ENCODE results near the gene SLC2A1. TPM values are rescaled to one million over a fixed set of nuclear protein-coding genes. Genes with fewer than 3 reads are reported as not detected.
A peak's percentile ranks its signal among the peaks of the same experiment; 100 is the strongest.

Gene SLC2A1
- total RNA-seq, 4 donors from 2014 or later, result 238 to 883 (median 448) TPM

GRCh38 chr1:42950116-42950481 lies 8.6 kb downstream of the SLC2A1 start:
- no peak for TF ChIP-seq CTCF (IDR thresholded peaks at IDR 0.05)
- no peak for TF ChIP-seq POLR2A (IDR thresholded peaks at IDR 0.05)
- no peak overlapping the region for H3K4me3 ChIP-seq
- no peak for DNase-seq
- WGBS, 2 donors, result 37 to 78% methylated on average over 5 of the region's 5 CpGs
- no peaks in the 10 kb centered on the region for H3K9me3 ChIP-seq
- H3K27me3 ChIP-seq, result no peaks in the 10 kb centered on the region
- H3K4me1 ChIP-seq, result peaks cover 59 to 100% (median 69%) of the 10 kb centered on the region in 3 donors
- intact Hi-C loops (cut with DNase I), result no loop called here
- H3K36me3 ChIP-seq, result peaks cover 0 to 59% (median 0%) of the 10 kb centered on the region in 3 donors
- H3K27ac ChIP-seq, result peak overlapping the region; percentile 60 to 96 (median 80)

GRCh38 chr1:42949312-42950115 lies 9.2 kb downstream of the SLC2A1 start:
- no peak overlapping the region for H3K4me3 ChIP-seq
- peak overlapping the region; percentile 60 to 96 (median 80) for H3K27ac ChIP-seq
- intact Hi-C loops (cut with DNase I), result no loop called here
- WGBS, 2 donors, result 43% methylated on average over 8 to 9 of the region's 9 CpGs
- no peaks in the 10 kb centered on the region for H3K9me3 ChIP-seq
- no peak for DNase-seq
- no peaks in the 10 kb centered on the region for H3K27me3 ChIP-seq
- no peak for TF ChIP-seq POLR2A (IDR thresholded peaks at IDR 0.05)
- no peak for TF ChIP-seq CTCF (IDR thresholded peaks at IDR 0.05)
- H3K36me3 ChIP-seq, result peaks cover 0 to 53% (median 0%) of the 10 kb centered on the region in 3 donors
- peaks cover 65 to 100% (median 74%) of the 10 kb centered on the region in 3 donors for H3K4me1 ChIP-seq

GRCh38 chr1:42947965-42948732 lies 10.5 kb downstream of the SLC2A1 start:
- TF ChIP-seq POLR2A (IDR thresholded peaks at IDR 0.05), result no peak
- TF ChIP-seq CTCF (IDR thresholded peaks at IDR 0.05), result no peak
- Histone ChIP-seq H3K4me1 (peaks cover 62 to 100% (median 79%) of the 10 kb centered on the region in 3 donors), H3K4me3 (no peak overlapping the region), H3K36me3 (peaks cover 0 to 39% (median 0%) of the 10 kb centered on the region in 3 donors), H3K9me3 (no peaks in the 10 kb centered on the region), H3K27me3 (no peaks in the 10 kb centered on the region), H3K27ac (peak overlapping the region; percentile 53 to 96 (median 80))
- no peak for DNase-seq
- intact Hi-C loops (cut with DNase I), result no loop called here
- WGBS, 2 donors, result 46 to 69% methylated on average over 8 to 10 of the region's 13 CpGs

GRCh38 chr1:42947117-42947516 lies 11.6 kb downstream of the SLC2A1 start:
- no peak for DNase-seq
- Histone ChIP-seq H3K27ac (peak overlapping the region in 3 of 4 donors; percentile 88 to 96 (median 91)), H3K36me3 (peaks cover 0 to 39% (median 0%) of the 10 kb centered on the region in 3 donors), H3K9me3 (no peaks in the 10 kb centered on the region), H3K27me3 (no peaks in the 10 kb centered on the region), H3K4me1 (peaks cover 61 to 100% (median 79%) of the 10 kb centered on the region in 3 donors), H3K4me3 (no peak overlapping the region)
- intact Hi-C loops (cut with DNase I), result no loop called here
- no peak for TF ChIP-seq POLR2A (IDR thresholded peaks at IDR 0.05)
- TF ChIP-seq CTCF (IDR thresholded peaks at IDR 0.05), result no peak
- WGBS, 2 donors, result 33 to 34% methylated on average over 1 to 4 of the region's 4 CpGs
